H9 (cell line): ENCODE results near the gene DBR1. TPM values are rescaled to one million over a fixed set of nuclear protein-coding genes. Genes with fewer than 3 reads are reported as not detected.

Experiments used
- DNase-seq: peaks from one replicate; pipeline ENCODE4 v3.0.0-alpha.2; 2017
- H2AFZ ChIP-seq: one replicate; pipeline ENCODE4 v1.6.1; 2013; ENCODE audit warnings: mild to moderate bottlenecking, low read length, control low read depth, moderate library complexity
- H2AK5ac ChIP-seq: 2 replicates; pipeline ENCODE4 v1.6.1; 2013; ENCODE audit warnings: low read length, control low read depth, mixed read lengths; ENCODE audit not compliant: insufficient read length
- H2BK120ac ChIP-seq: one replicate; pipeline ENCODE4 v1.6.1; 2013; ENCODE audit warnings: low read depth, mild to moderate bottlenecking, low read length, control low read depth, inconsistent platforms; ENCODE audit not compliant: poor library complexity, severe bottlenecking
- H2BK12ac ChIP-seq: 2 replicates; pipeline ENCODE4 v1.6.1; 2013; ENCODE audit warnings: low read length, control low read depth, mixed read lengths, low read depth; ENCODE audit not compliant: insufficient read length
- H2BK15ac ChIP-seq: 2 replicates; pipeline ENCODE4 v1.6.1; 2013; ENCODE audit warnings: low read depth, low read length, control low read depth
- H2BK20ac ChIP-seq: one replicate; pipeline ENCODE4 v1.6.1; 2013; ENCODE audit warnings: low read depth, mild to moderate bottlenecking, low read length, control low read depth, inconsistent platforms; ENCODE audit not compliant: poor library complexity, severe bottlenecking
- H2BK5ac ChIP-seq: 2 replicates; pipeline ENCODE4 v1.6.1; 2013; ENCODE audit warnings: low read length, control low read depth, mixed read lengths; ENCODE audit not compliant: insufficient read length
- H3K14ac ChIP-seq: 2 replicates; pipeline ENCODE4 v1.6.1; 2013; ENCODE audit warnings: low read length, control low read depth; ENCODE audit not compliant: insufficient read depth
- H3K18ac ChIP-seq: 2 replicates; pipeline ENCODE4 v1.6.1; 2013; ENCODE audit warnings: low read depth, mild to moderate bottlenecking, mixed read lengths, low read length, control low read depth; ENCODE audit not compliant: insufficient read length
- H3K23ac ChIP-seq: 2 replicates; pipeline ENCODE4 v1.6.1; 2013; ENCODE audit warnings: low read length, control low read depth, mixed read lengths, low read depth; ENCODE audit not compliant: insufficient read length
- H3K23me2 ChIP-seq: 2 replicates; pipeline ENCODE4 v1.6.1; 2013; ENCODE audit warnings: low read depth, mild to moderate bottlenecking, mixed read lengths, low read length, control low read depth; ENCODE audit not compliant: insufficient read length, poor library complexity, severe bottlenecking
- H3K27ac ChIP-seq: 2 replicates; pipeline ENCODE4 v1.5.1; 2013; ENCODE audit warnings: low read length, control low read depth, mixed read lengths, low read depth; ENCODE audit not compliant: insufficient read length
- H3K27me3 ChIP-seq: 2 replicates; pipeline ENCODE4 v1.6.1; 2013; ENCODE audit warnings: low read length, control low read depth, inconsistent platforms; ENCODE audit not compliant: insufficient read depth
- H3K4ac ChIP-seq: 2 replicates; pipeline ENCODE4 v1.6.1; 2013; ENCODE audit warnings: low read depth, mild to moderate bottlenecking, control low read depth, inconsistent platforms, low read length, moderate library complexity
- H3K4me1 ChIP-seq: 2 replicates; pipeline ENCODE4 v1.6.1; 2013; ENCODE audit warnings: low read length, control low read depth, inconsistent platforms; ENCODE audit not compliant: insufficient read depth
- H3K4me2 ChIP-seq: 2 replicates; pipeline ENCODE4 v1.6.1; 2013; ENCODE audit warnings: low read length, control low read depth, mixed read lengths; ENCODE audit not compliant: insufficient read length, insufficient read depth
- H3K56ac ChIP-seq: 2 replicates; pipeline ENCODE4 v1.6.1; 2013; ENCODE audit warnings: low read depth, mild to moderate bottlenecking, mixed read lengths, low read length, control low read depth; ENCODE audit not compliant: insufficient read length
- H3K79me1 ChIP-seq: 2 replicates; pipeline ENCODE4 v1.6.1; 2013; ENCODE audit warnings: low read depth, mild to moderate bottlenecking, moderate library complexity, low read length, control low read depth, inconsistent platforms; ENCODE audit not compliant: insufficient read depth, poor library complexity, severe bottlenecking
- H3K79me2 ChIP-seq: 2 replicates; pipeline ENCODE4 v1.6.1; 2013; ENCODE audit warnings: low read length, control low read depth, inconsistent platforms; ENCODE audit not compliant: insufficient read depth
- H3K9ac ChIP-seq: 2 replicates; pipeline ENCODE4 v1.6.1; 2013; ENCODE audit warnings: low read length, control low read depth, mixed read lengths; ENCODE audit not compliant: insufficient read length; ENCODE audit errors: extremely low read depth
- H3K9me3 ChIP-seq: one replicate; pipeline ENCODE4 v1.6.1; 2013; ENCODE audit warnings: low read depth, low read length, inconsistent platforms; ENCODE audit not compliant: control insufficient read depth
- H3T11ph ChIP-seq: one replicate; pipeline ENCODE4 v1.6.1; 2013; ENCODE audit warnings: mild to moderate bottlenecking, low read length, control low read depth, inconsistent platforms
- H4K20me1 ChIP-seq: one replicate; pipeline ENCODE4 v1.6.1; 2013; ENCODE audit not compliant: control insufficient read depth, insufficient read length, insufficient read depth
- H4K5ac ChIP-seq: 2 replicates; pipeline ENCODE4 v1.6.1; 2013; ENCODE audit warnings: low read depth, mild to moderate bottlenecking, mixed read lengths, low read length, control low read depth; ENCODE audit not compliant: insufficient read length
- H4K8ac ChIP-seq: replicated peaks from 2 replicates; pipeline ENCODE4 v1.6.1; 2013; ENCODE audit warnings: low read length, control low read depth, mixed read lengths, low read depth; ENCODE audit not compliant: insufficient read length
- H4K91ac ChIP-seq: 2 replicates; pipeline ENCODE4 v1.6.1; 2013; ENCODE audit warnings: low read depth, mild to moderate bottlenecking, moderate library complexity, mixed read lengths, low read length, control low read depth; ENCODE audit not compliant: insufficient read length
- H3K27ac Mint-ChIP-seq, 3 experiments: 2 replicates in 2 of 3; 3 replicates in 1 of 3; pipeline ENCODE4 v1.8.0; 2020 to 2021; ENCODE audit warnings: mixed read lengths in 3 of 3, mild to moderate bottlenecking in 1 of 3, moderate library complexity in 1 of 3
- H3K27me3 Mint-ChIP-seq: 2 replicates; pipeline ENCODE4 v1.8.0; 2021; ENCODE audit warnings: low read depth, mild to moderate bottlenecking, moderate library complexity, mixed read lengths
- H3K36me3 Mint-ChIP-seq, 3 experiments: 2 replicates in 2 of 3; 3 replicates in 1 of 3; pipeline ENCODE4 v1.8.0; 2020 to 2021; ENCODE audit warnings: low read depth in 3 of 3, mixed read lengths in 3 of 3; ENCODE audit not compliant: insufficient read depth in 1 of 3
- H3K4me1 Mint-ChIP-seq, 2 experiments: 2 replicates each; pipeline ENCODE4 v1.8.0; 2020; ENCODE audit warnings: mixed read lengths in 2 of 2
- H3K4me3 Mint-ChIP-seq, 2 experiments: 2 replicates in 1 of 2; 3 replicates in 1 of 2; pipeline ENCODE4 v1.8.0; 2020 to 2021; ENCODE audit warnings: mild to moderate bottlenecking in 2 of 2, mixed read lengths in 2 of 2, moderate library complexity in 1 of 2
- H3K9me3 Mint-ChIP-seq, 2 experiments: 2 replicates in 1 of 2; 3 replicates in 1 of 2; pipeline ENCODE4 v1.8.0; 2020; ENCODE audit warnings: mild to moderate bottlenecking in 2 of 2, mixed read lengths in 2 of 2, moderate library complexity in 1 of 2
- WGBS: extraction: QIAGEN DNeasy Blood & Tissue Kit; methylation state at CpG from one replicate; pipeline ENCODE4 v1.1.7; 2013; ENCODE audit warnings: missing lambda C conversion rate, low lambda C conversion rate, mixed read lengths; ENCODE audit not compliant: insufficient read length; ENCODE audit errors: extremely low coverage; 5-methylcytosine and 5-hydroxymethylcytosine counted together
- total RNA-seq: library from RNA; stranded (reverse); gene quantifications from 2 replicates; pipeline ENCODE4 v1.2.1, GENCODE V29; 2021
- TF ChIP-seq, protein P1 (sequence below): fragments of 200-600 bp; sonication (generic); conservative IDR thresholded peaks from 3 replicates; pipeline ENCODE4 v1.8.0; 2021; ENCODE audit warnings: antibody characterized with exemption, mild to moderate bottlenecking

The DBR1 gene
- total RNA-seq, 1 experiment from 2014 or later: 21.6 TPM

DNA sequence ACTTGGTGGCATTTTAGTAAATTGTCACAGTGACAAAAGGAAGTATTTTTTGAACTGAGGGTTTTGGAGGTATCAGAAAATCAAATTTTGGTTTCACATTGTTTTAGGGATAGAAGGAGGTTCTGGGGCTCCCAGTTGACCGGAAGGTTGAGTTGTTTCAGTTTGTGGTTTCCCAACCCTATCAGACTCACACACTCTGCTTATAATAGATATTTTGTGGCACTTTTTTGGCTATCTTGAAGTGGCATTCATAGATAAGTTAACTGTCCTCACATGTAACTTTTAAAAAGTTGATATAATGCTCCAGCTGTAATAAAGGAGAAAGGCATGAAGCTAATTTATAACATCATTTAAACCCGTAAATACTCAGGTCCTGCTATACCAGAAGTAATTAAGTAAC lies 25.1 kb upstream of the DBR1 start:
- Histone ChIP-seq H3K18ac (no peak overlapping the region), H3K14ac (no peak overlapping the region), H3K27me3 (no peaks in the 10 kb centered on the region), H4K8ac (no peak overlapping the region), H4K5ac (no peak overlapping the region), H3K4ac (no peak overlapping the region), H2BK20ac (no peak overlapping the region), H2BK12ac (no peak overlapping the region), H3K4me2 (no peak overlapping the region), H3T11ph (no peak overlapping the region), H2AK5ac (no peak overlapping the region), H3K9me3 (no peaks in the 10 kb centered on the region), H3K9ac (no peak overlapping the region), H4K20me1 (peaks cover 2% of the 10 kb centered on the region), H3K27ac (no peak overlapping the region), H2AFZ (no peak overlapping the region), H3K79me2 (peaks cover 18% of the 10 kb centered on the region; the same call in 1 of the 2 replicates), H4K91ac (no peak overlapping the region), H2BK5ac (no peak overlapping the region), H3K23ac (no peak overlapping the region), H3K79me1 (no peaks in the 10 kb centered on the region), H3K4me1 (no peaks in the 10 kb centered on the region), H3K23me2 (no peaks in the 10 kb centered on the region), H2BK15ac (no peak overlapping the region), H2BK120ac (no peak overlapping the region), H3K56ac (no peak overlapping the region)
- Mint-ChIP-seq H3K4me3 (no peak overlapping the region), H3K27ac (no peak overlapping the region; a peak in 1 of 7 replicates), H3K36me3 (peaks cover 0 to 9% (median 4%) of the 10 kb centered on the region in 3 experiments; a peak in 3 of 7 replicates), H3K9me3 (no peaks in the 10 kb centered on the region), H3K4me1 (peaks cover 12 to 15% of the 10 kb centered on the region in 2 experiments), H3K27me3 (no peaks in the 10 kb centered on the region)
- WGBS: no CpG with 5 or more reads among the region's 2 CpGs
- no peak for DNase-seq
- TF ChIP-seq, protein P1, sequence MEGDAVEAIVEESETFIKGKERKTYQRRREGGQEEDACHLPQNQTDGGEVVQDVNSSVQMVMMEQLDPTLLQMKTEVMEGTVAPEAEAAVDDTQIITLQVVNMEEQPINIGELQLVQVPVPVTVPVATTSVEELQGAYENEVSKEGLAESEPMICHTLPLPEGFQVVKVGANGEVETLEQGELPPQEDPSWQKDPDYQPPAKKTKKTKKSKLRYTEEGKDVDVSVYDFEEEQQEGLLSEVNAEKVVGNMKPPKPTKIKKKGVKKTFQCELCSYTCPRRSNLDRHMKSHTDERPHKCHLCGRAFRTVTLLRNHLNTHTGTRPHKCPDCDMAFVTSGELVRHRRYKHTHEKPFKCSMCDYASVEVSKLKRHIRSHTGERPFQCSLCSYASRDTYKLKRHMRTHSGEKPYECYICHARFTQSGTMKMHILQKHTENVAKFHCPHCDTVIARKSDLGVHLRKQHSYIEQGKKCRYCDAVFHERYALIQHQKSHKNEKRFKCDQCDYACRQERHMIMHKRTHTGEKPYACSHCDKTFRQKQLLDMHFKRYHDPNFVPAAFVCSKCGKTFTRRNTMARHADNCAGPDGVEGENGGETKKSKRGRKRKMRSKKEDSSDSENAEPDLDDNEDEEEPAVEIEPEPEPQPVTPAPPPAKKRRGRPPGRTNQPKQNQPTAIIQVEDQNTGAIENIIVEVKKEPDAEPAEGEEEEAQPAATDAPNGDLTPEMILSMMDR: no peak
